Peyer's patch (tissue), 4 donors: ENCODE results near the gene CETP.

ENCODE experiments used
- CTCF ChIP-seq, 6 experiments: fragments of 450-650 bp in 4 of 6; fragments of 200-600 bp in 2 of 6; sonication (generic) in 1 of 6; IDR thresholded peaks; one replicate each; pipeline ENCODE4 v1.5.1; 2017 to 2019; ENCODE audit warnings: antibody characterized with exemption in 6 of 6, mild to moderate bottlenecking in 3 of 6, moderate library complexity in 1 of 6
- POLR2A ChIP-seq, 2 donors: fragments of 450-650 bp; IDR thresholded peaks; one replicate each; pipeline ENCODE4 v1.5.1; 2017; ENCODE audit warnings: antibody characterized with exemption in 2 of 2, mild to moderate bottlenecking in 2 of 2, moderate library complexity in 2 of 2

DNA sequence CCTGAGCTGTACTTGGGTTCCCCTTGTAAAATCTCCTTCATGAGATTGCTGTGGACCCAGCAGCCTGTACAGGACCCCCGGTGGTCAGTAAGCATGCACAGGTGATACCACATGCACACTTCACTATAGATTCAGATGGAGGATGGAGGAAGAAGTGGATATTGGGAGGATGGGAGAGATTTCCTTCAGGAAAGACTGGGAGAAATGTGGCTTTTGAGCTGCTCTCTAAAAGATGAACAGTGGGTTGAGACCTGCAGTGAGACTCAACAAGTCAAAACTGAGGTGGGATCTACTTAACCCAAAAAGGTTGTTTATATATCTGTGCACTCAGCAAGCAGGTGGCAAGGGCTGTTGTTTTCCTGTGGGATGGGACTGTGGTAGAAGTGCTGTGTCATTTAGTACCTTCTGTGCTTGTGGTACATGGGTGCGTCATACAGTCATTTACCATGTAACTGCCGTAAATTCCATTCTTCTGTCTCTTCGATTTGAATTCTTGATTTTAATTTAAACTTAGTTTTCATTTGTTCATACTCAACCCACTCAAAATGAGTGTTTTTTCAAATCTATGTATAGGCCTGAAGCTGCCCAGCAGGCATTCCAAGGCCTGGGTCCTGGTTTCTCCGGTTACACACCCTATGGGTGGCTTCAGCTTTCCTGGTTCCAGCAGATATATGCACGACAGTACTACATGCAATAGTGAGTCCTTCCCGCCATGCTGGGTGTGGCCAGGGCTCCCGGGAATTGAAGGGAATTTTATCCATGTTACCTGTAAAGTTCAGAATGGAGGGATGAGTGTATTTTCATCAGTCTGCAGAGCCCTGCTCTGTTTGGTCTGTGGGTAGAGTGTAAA lies 22.9 kb upstream of the CETP start:
- no peak for TF ChIP-seq CTCF (IDR thresholded peaks at IDR 0.05)
- no peak for TF ChIP-seq POLR2A (IDR thresholded peaks at IDR 0.05)
